GM10266 (cell line): ENCODE results near the gene ACP2.

Experiments used
- DNase-seq: peaks from one replicate; pipeline ENCODE4 v3.0.0; 2012; ENCODE audit errors: extremely low spot score
- CTCF ChIP-seq: IDR thresholded peaks from 2 replicates; pipeline ENCODE4 v1.5.1; 2012; ENCODE audit warnings: mild to moderate bottlenecking, low read depth; ENCODE audit not compliant: control insufficient read depth, insufficient read depth; ENCODE audit errors: missing control alignments

Gene ACP2

GRCh38 chr11:47248664-47249377, at the start of gene ACP2:
Gene ACP2 (minus strand): TSS chr11:47248814. CDS start chr11:47248789, 25 bp downstream.
- peak; percentile 80 for DNase-seq
- TF ChIP-seq CTCF, result peak; percentile 59

GRCh38 chr11:47296045-47296444, 47.4 kb upstream of the ACP2 start:
- no peak for TF ChIP-seq CTCF
- no peak for DNase-seq

GRCh38 chr11:47295385-47295784, 46.8 kb upstream of the ACP2 start:
- DNase-seq, result no peak
- no peak for TF ChIP-seq CTCF

GRCh38 chr11:47289856-47290255, 41.2 kb upstream of the ACP2 start:
- no peak for TF ChIP-seq CTCF
- DNase-seq, result no peak

GRCh38 chr11:47288066-47288465, 39.5 kb upstream of the ACP2 start:
- no peak for DNase-seq
- no peak for TF ChIP-seq CTCF

GRCh38 chr11:47285969-47286770, 37.6 kb upstream of the ACP2 start:
- TF ChIP-seq CTCF, result no peak
- DNase-seq, result no peak

GRCh38 chr11:47284151-47284550, 35.5 kb upstream of the ACP2 start:
- TF ChIP-seq CTCF, result no peak
- no peak for DNase-seq
